Placental epithelial cell (primary cell): ENCODE data around the gene EDN3. TPM values are rescaled to one million over a fixed set of nuclear protein-coding genes. Genes with fewer than 3 reads are reported as not detected.

Experiments
- total RNA-seq: library from RNA; depleted of rRNA; stranded (reverse); fragments of >200 nt; gene quantifications from 2 replicates; pipeline ENCODE4 v1.2.3, GENCODE V29; 2012

The EDN3 gene
- total RNA-seq: 2.9 and 4.7 TPM in 2 replicates

GRCh38 chr20:59300333-59301081, at the start of gene EDN3:
EDN3 (plus strand) TSS chr20:59300611; CDS start chr20:59300813, 202 bp downstream.

Other genes with a start within 250 kb of the EDN3 start
- gene ZNF831, start 136.8 kb upstream of the EDN3 start, total RNA-seq: not detected in 2 replicates